ENCODE measurements around the gene NUMB.

GRCh38 chr14:73262427-73263183 is 195.7 kb downstream of the NUMB start:
- no peak for TF ChIP-seq CTCF (IDR thresholded peaks at IDR 0.05; ENCODE audit: borderline replicate concordance, extremely low read depth, low read length, poor library complexity, severe bottlenecking)
- TF ChIP-seq EZH2 (IDR thresholded peaks at IDR 0.05; ENCODE audit: borderline replicate concordance, low read depth, low read length, severe bottlenecking) = no peak
